ENCODE data around the gene OCEL1. TPM values are rescaled to one million over a fixed set of nuclear protein-coding genes. Genes with fewer than 3 reads are reported as not detected.

The OCEL1 gene
- total and polyA plus RNA-seq, 2 of the 13 experiments (the other 11 are each of a cell fraction or from before 2014, with no cell fraction given): 10.6 to 17.2 TPM

GRCh38 chr19:17248011-17248776 is 22.2 kb downstream of the OCEL1 start (continued):
- TF ChIP-seq, protein P1, sequence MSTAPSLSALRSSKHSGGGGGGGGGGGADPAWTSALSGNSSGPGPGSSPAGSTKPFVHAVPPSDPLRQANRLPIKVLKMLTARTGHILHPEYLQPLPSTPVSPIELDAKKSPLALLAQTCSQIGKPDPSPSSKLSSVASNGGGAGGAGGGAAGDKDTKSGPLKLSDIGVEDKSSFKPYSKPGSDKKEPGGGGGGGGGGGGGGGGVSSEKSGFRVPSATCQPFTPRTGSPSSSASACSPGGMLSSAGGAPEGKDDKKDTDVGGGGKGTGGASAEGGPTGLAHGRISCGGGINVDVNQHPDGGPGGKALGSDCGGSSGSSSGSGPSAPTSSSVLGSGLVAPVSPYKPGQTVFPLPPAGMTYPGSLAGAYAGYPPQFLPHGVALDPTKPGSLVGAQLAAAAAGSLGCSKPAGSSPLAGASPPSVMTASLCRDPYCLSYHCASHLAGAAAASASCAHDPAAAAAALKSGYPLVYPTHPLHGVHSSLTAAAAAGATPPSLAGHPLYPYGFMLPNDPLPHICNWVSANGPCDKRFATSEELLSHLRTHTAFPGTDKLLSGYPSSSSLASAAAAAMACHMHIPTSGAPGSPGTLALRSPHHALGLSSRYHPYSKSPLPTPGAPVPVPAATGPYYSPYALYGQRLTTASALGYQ (CRISPR knock-in tag; IDR thresholded peaks at IDR 0.05): peak; percentile 98
- TF ChIP-seq CCAR2 (optimal IDR thresholded peaks at IDR 0.05; ENCODE audit: low read depth, low read length) (peak; percentile 30), ZNF143 (CRISPR knock-in tag; IDR thresholded peaks at IDR 0.05) (peak; percentile 50), REPIN1 (CRISPR knock-in tag; IDR thresholded peaks at IDR 0.05; ENCODE audit: borderline replicate concordance, low read depth) (peak; percentile 83; the same call in 1 of the 2 replicates), NONO (IDR thresholded peaks at IDR 0.05) (no peak), NONO (CRISPR knock-in tag; conservative IDR thresholded peaks at IDR 0.05) (peak; percentile 86), PAWR (CRISPR knock-in tag; IDR thresholded peaks at IDR 0.05; ENCODE audit: borderline replicate concordance) (no peak), SNAI1 (CRISPR knock-in tag; IDR thresholded peaks at IDR 0.05; ENCODE audit: borderline replicate concordance) (peak; percentile 59; the same call in 1 of the 2 replicates), MED13 (CRISPR knock-in tag; IDR thresholded peaks at IDR 0.05) (peak; percentile 82; the same call in 1 of the 2 replicates), CHD2 (IDR thresholded peaks at IDR 0.05; ENCODE audit: low read depth, low read length) (peak; percentile 18; the same call in 1 of the 2 replicates), MIER2 (CRISPR knock-in tag; IDR thresholded peaks at IDR 0.05) (0 out of 2 replicates have a peak, but pooled peaks have one; percentile 24), ZNF235 (CRISPR knock-in tag; IDR thresholded peaks at IDR 0.05; ENCODE audit: borderline replicate concordance) (peak; percentile 83; the same call in 1 of the 2 replicates), STAT6 (CRISPR knock-in tag; IDR thresholded peaks at IDR 0.05; ENCODE audit: borderline replicate concordance) (no peak), ELK4 (CRISPR knock-in tag; IDR thresholded peaks at IDR 0.05; ENCODE audit: borderline replicate concordance) (no peak), ARID5B (CRISPR knock-in tag; IDR thresholded peaks at IDR 0.05) (peak; percentile 94), AHR (CRISPR knock-in tag; IDR thresholded peaks at IDR 0.05) (no peak)

Data from HepG2 (cell line).